Liver (tissue), 3 donors: ENCODE data around the gene TERT.

Experiments used
- CTCF ChIP-seq: fragments of 150-350 bp; IDR thresholded peaks from 2 replicates; pipeline ENCODE4 v1.5.1; 2017; ENCODE audit warnings: improper control_type of control experiment, low read depth, low read length; ENCODE audit not compliant: missing input control
- EGR1 ChIP-seq, 2 donors: IDR thresholded peaks; 2 replicates each; pipeline ENCODE4 v1.6.1; 2016 to 2018; ENCODE audit warnings: antibody characterized with exemption in 2 of 2, low read depth in 2 of 2
- FOXA1 ChIP-seq: IDR thresholded peaks from 2 replicates; pipeline ENCODE4 v1.6.1; 2016; ENCODE audit warnings: antibody characterized with exemption
- GABPA ChIP-seq, 2 donors: IDR thresholded peaks in 1 of 2; conservative IDR thresholded peaks in 1 of 2; 2 replicates each; pipeline ENCODE4 v1.6.1; 2016; ENCODE audit warnings: antibody characterized with exemption in 2 of 2, mild to moderate bottlenecking in 1 of 2, moderate library complexity in 1 of 2
- MAX ChIP-seq: IDR thresholded peaks from 2 replicates; pipeline ENCODE4 v1.6.1; 2016; ENCODE audit warnings: antibody characterized with exemption
- NR2F2 ChIP-seq: IDR thresholded peaks from 2 replicates; pipeline ENCODE4 v1.6.1; 2016; ENCODE audit warnings: antibody characterized with exemption
- RAD21 ChIP-seq, 2 donors: IDR thresholded peaks; 2 replicates each; pipeline ENCODE4 v1.6.1; 2016; ENCODE audit warnings: antibody characterized with exemption in 2 of 2, mild to moderate bottlenecking in 2 of 2
- RXRA ChIP-seq, 2 donors: IDR thresholded peaks; 2 replicates each; pipeline ENCODE4 v1.6.1; 2017 to 2018; ENCODE audit warnings: antibody characterized with exemption in 2 of 2, mild to moderate bottlenecking in 1 of 2
- TAF1 ChIP-seq: conservative IDR thresholded peaks from 2 replicates; pipeline ENCODE4 v1.6.1; 2016; ENCODE audit warnings: antibody characterized with exemption, mild to moderate bottlenecking
- YY1 ChIP-seq: IDR thresholded peaks from 2 replicates; pipeline ENCODE4 v1.6.1; 2016; ENCODE audit warnings: antibody characterized with exemption, mild to moderate bottlenecking
- TF ChIP-seq, protein P1 (sequence below): IDR thresholded peaks from 2 replicates; pipeline ENCODE4 v1.6.1; 2016; ENCODE audit warnings: antibody characterized with exemption
- donor health status: healthy.
- donor health status: healthy.

DNA sequence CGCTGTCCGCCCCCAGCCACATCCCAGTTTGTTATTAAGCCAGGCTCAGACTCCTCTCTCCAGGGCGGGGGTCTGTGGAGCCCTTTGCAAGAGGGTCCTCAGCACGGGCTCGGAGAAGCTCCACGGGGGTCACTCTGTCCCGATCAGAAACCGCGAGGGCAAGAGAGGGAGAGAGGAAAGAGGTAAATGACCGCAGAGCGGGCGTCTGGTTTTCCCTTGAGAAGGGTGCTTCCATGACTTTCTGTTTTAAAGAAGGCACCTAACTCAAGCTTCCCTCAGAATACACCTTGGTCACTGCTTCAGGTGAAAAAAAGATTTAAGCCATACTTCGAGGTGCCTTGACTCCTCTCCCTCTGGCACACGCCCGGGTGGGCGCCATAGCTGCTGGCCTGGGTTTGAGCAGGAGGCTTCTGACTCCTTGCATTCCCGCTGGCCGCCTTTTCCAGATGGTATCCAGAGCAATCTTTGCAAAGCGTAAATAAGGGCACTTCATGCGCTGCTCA lies 5.8 kb upstream of the TERT start:
- TF ChIP-seq CTCF (no peak), MAX (no peak), NR2F2 (no peak), TAF1 (no peak), YY1 (no peak), GABPA (IDR thresholded peaks at IDR 0.05 in 1 of 2, conservative IDR thresholded peaks at IDR 0.05 in 1 of 2) (no peak), RAD21 (IDR thresholded peaks at IDR 0.05) (no peak), EGR1 (IDR thresholded peaks at IDR 0.05; ENCODE audit: low read depth in 2 of 2) (no peak), RXRA (IDR thresholded peaks at IDR 0.05) (no peak), FOXA1 (no peak)
- TF ChIP-seq, protein P1, sequence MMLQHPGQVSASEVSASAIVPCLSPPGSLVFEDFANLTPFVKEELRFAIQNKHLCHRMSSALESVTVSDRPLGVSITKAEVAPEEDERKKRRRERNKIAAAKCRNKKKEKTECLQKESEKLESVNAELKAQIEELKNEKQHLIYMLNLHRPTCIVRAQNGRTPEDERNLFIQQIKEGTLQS: no peak
